Upper lobe of right lung (tissue), 1 donor: Measurements from ENCODE around the gene GLIS1. TPM values are rescaled to one million over a fixed set of nuclear protein-coding genes. Genes with fewer than 3 reads are reported as not detected.

Experiments
- ATAC-seq: fragments of 200-7000 bp; cut with Tn5 transposase; one replicate; pipeline ENCODE4 v1.9.1; 2020; ENCODE audit warnings: mild to moderate bottlenecking, moderate library complexity
- DNase-seq: peaks from one replicate; pipeline ENCODE4 v3.0.0-alpha.2; 2020
- H3K27ac ChIP-seq: fragments of 200-600 bp; one replicate; pipeline ENCODE4 v1.8.0; 2022
- H3K27me3 ChIP-seq: fragments of 200-600 bp; one replicate; pipeline ENCODE4 v1.8.0; 2022; ENCODE audit warnings: mild to moderate bottlenecking
- H3K36me3 ChIP-seq: fragments of 200-600 bp; one replicate; pipeline ENCODE4 v1.8.0; 2022
- H3K4me1 ChIP-seq: fragments of 200-600 bp; one replicate; pipeline ENCODE4 v1.8.0; 2022
- H3K4me3 ChIP-seq: fragments of 200-600 bp; one replicate; pipeline ENCODE4 v1.8.0; 2022; ENCODE audit warnings: mild to moderate bottlenecking
- H3K9me3 ChIP-seq: fragments of 200-600 bp; one replicate; pipeline ENCODE4 v1.8.0; 2022
- intact Hi-C: fragments of 100-400 bp; cut with DNase I; formaldehyde crosslinking; loops from one replicate; pipeline ENCODE4 v1.11.0; 2022
- total RNA-seq: library from RNA; stranded (reverse); fragmentation: NEBNext Ultra II Directional; extraction: Animal tissue kit (Norgen Biotek cat#: 25700); gene quantifications from one replicate; pipeline ENCODE4 v1.2.1, GENCODE V29; 2021
- TF ChIP-seq, protein P1 (sequence below): fragments of 200-600 bp; IDR thresholded peaks from one replicate; pipeline ENCODE4 v1.8.0; 2022; ENCODE audit warnings: antibody characterized with exemption
- donor health status: DM: no; HTN: yes; CAD: no; lungs with severe emphysema.

GLIS1 gene
- total RNA-seq, 1 donor from 2014 or later, result 0.14 TPM

DNA sequence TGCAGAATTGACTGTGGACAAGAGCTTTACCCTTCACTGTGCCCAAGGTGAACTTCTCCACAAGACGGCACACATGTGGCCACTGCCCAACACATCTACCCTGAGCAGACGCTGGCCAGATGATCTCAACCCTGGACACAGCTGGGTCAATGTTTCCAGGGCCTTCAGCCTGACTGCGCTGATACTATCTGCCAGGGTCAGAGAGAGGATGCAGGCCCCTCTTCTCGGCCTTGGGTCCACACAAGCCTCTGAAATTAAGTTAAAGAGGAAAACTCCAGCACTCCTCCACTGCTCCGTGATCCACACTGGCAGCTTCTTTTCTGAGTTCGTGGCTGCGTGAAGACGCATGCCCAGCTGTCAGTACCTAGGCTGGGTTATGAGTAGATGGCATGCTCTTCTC lies 58.1 kb downstream of the GLIS1 start:
- H3K4me3 ChIP-seq, result no peak overlapping the region
- H3K27ac ChIP-seq, result no peak overlapping the region
- intact Hi-C loops, result no loop called here
- ATAC-seq (no peak), DNase-seq (no peak)
- peaks cover 20% of the 10 kb centered on the region for H3K27me3 ChIP-seq
- TF ChIP-seq, protein P1, sequence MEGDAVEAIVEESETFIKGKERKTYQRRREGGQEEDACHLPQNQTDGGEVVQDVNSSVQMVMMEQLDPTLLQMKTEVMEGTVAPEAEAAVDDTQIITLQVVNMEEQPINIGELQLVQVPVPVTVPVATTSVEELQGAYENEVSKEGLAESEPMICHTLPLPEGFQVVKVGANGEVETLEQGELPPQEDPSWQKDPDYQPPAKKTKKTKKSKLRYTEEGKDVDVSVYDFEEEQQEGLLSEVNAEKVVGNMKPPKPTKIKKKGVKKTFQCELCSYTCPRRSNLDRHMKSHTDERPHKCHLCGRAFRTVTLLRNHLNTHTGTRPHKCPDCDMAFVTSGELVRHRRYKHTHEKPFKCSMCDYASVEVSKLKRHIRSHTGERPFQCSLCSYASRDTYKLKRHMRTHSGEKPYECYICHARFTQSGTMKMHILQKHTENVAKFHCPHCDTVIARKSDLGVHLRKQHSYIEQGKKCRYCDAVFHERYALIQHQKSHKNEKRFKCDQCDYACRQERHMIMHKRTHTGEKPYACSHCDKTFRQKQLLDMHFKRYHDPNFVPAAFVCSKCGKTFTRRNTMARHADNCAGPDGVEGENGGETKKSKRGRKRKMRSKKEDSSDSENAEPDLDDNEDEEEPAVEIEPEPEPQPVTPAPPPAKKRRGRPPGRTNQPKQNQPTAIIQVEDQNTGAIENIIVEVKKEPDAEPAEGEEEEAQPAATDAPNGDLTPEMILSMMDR, result no peak
- no peaks in the 10 kb centered on the region for H3K36me3 ChIP-seq
- H3K4me1 ChIP-seq, result no peaks in the 10 kb centered on the region
- no peaks in the 10 kb centered on the region for H3K9me3 ChIP-seq

DNA sequence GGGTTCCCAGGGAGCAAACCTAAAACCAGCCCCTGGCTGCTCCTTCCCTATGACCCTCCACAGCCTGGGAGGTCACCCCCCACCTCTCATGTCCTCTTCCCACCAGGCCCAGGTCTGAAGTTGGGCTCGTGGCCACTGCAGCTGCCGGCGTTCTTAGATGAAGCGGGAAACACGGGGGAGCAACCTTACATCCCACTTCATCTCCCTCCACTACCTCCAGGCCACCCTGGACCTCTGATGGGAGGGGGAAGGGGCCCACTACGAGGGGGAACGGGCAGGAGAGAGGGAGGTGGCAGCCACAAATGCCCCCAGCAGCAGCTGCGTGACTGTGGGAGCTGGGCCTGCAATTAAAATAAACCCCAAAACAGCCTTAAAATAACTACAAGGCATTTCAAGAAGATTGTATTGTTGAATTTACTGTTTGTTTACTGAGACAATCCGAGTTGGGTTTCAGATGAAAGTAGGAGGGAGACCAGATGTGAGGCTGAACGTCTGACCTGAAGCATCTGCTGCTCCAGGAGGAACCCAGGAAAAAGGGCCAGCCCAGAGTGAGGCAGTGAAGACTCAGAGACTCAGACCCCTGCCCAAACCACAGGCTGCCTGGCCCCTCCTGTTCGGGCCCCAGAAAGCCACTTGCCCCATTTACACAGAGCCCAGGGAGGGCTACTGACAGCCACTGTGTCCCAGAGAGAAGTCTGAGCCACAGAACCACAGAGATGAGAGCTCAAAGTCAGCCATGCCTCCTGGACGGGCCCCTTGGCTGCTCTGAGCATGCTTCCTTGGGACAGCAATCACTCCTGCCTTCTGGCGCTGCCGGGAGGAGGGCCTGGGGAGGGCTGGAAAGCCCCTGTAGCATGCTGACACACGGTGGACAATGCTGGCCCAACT lies 59.8 kb downstream of the GLIS1 start:
- TF ChIP-seq, protein P1, result no peak
- intact Hi-C loops, result no loop called here
- DNase-seq, result no peak
- H3K4me1 ChIP-seq, result no peaks in the 10 kb centered on the region
- peaks cover 8% of the 10 kb centered on the region for H3K27me3 ChIP-seq
- no peak overlapping the region for H3K4me3 ChIP-seq
- no peaks in the 10 kb centered on the region for H3K9me3 ChIP-seq
- H3K36me3 ChIP-seq, result no peaks in the 10 kb centered on the region
- no peak for ATAC-seq
- no peak overlapping the region for H3K27ac ChIP-seq

DNA sequence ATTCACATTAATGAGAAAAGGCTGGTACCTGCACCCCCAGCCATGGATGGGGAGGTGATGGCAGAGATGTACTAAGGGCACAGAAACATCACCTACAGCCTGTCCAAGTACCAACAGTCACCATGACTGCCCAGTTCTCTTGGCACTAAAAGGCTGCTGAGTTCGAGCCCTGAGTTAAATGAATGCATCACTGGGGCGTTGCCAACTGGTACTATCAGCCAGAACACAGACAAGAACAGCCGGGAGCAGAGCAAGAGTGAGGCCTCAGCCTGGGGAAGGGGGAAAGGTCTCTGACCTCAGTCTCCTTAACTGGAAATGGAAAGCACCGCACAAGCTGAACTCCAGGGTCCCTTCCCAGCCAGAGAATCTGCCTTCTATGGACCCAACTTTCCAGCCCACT lies 60.5 kb downstream of the GLIS1 start:
- Histone ChIP-seq H3K9me3 (no peaks in the 10 kb centered on the region), H3K36me3 (no peaks in the 10 kb centered on the region), H3K27ac (no peak overlapping the region), H3K4me1 (no peaks in the 10 kb centered on the region), H3K4me3 (no peak overlapping the region), H3K27me3 (peaks cover 2% of the 10 kb centered on the region)
- no peak for DNase-seq
- ATAC-seq, result no peak
- TF ChIP-seq, protein P1, result no peak
- intact Hi-C loops, result no loop called here

DNA sequence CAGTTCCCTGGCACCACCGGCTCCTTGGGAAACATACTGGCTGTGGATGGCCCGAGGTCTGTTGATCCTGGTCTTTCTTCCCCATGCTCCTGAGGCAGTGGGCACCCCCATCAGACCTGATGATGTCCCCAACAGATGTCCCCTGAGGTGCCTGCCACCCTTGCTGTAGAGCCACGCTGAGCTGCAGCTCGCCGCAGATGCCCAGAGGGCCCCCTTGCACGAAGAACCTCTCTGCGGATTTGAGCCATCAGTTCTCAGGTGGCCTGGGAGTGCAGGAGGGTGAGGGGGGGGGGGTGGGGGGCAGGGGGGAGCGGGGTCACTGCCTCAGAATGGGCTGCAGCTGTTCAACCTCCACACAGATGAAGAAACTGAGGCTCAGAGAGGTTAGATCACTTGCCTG lies 60.9 kb downstream of the GLIS1 start:
- H3K4me1 ChIP-seq, result no peaks in the 10 kb centered on the region
- TF ChIP-seq, protein P1, result no peak
- DNase-seq, result no peak

DNA sequence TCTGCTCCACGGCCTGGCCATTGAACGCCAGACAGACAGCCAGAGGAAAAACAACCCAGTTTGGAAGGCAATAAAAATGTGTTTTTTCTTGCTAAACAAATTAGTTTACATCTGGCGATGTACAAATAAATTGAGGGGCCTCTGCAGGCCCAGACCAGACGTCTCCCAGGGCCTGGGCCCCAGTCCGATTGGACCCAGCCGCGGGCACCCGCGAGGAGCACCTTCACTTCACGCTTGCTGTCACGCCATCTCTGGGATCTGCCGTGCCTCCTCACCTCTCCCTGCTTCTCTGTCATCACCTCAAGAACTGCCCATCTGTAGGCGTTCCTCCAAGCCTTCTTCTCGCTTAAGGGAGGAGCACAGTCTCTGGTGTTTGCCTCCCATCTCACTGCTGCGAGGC lies 61.5 kb downstream of the GLIS1 start:
- H3K9me3 ChIP-seq, result no peaks in the 10 kb centered on the region
- H3K4me3 ChIP-seq, result no peak overlapping the region
- TF ChIP-seq, protein P1, result no peak
- ATAC-seq, result no peak
- H3K4me1 ChIP-seq, result no peaks in the 10 kb centered on the region
- H3K36me3 ChIP-seq, result no peaks in the 10 kb centered on the region
- H3K27me3 ChIP-seq, result no peaks in the 10 kb centered on the region
- no peak for DNase-seq
- H3K27ac ChIP-seq, result no peak overlapping the region
- intact Hi-C loops, result no loop called here

More for the DNA sequence above, 60.9 kb downstream of the GLIS1 start:
- Histone ChIP-seq H3K27ac (no peak overlapping the region), H3K27me3 (no peaks in the 10 kb centered on the region), H3K36me3 (no peaks in the 10 kb centered on the region), H3K9me3 (no peaks in the 10 kb centered on the region), H3K4me3 (no peak overlapping the region)
- intact Hi-C loops, result no loop called here
- ATAC-seq, result no peak
